ENCODE measurements around the gene COL4A4. TPM values are rescaled to one million over a fixed set of nuclear protein-coding genes. Genes with fewer than 3 reads are reported as not detected.
"Not testable (repeated sequence)": the region's sequence is repeated elsewhere in the genome, so short reads cannot be mapped to it uniquely, and the experiment has no call there.

COL4A4 gene
- polyA plus RNA-seq (ENCODE audit: insufficient read length): 0.09 TPM

- DNase-seq (ENCODE audit: low read depth): no peak
These were observed at the start of gene COL4A4, which contains the start of gene COL4A3 for GRCh38 chr2:227163998-227164762. TSS of gene COL4A4 (minus strand) at chr2:227164205. CDS start at chr2:227147483, 16,722 bp downstream. TSS of gene COL4A3 (plus strand) at chr2:227164624. CDS start at chr2:227164727, 103 bp downstream.

GRCh38 chr2:227207573-227207972, 43.6 kb upstream of the COL4A4 start:
- DNase-seq (ENCODE audit: low read depth): no peak

- DNase-seq (ENCODE audit: low read depth): no peak
These were observed 42.4 kb upstream of the COL4A4 start for GRCh38 chr2:227206406-227206805.

- no peak for DNase-seq (ENCODE audit: low read depth)
These were observed 41.7 kb upstream of the COL4A4 start for GRCh38 chr2:227205701-227206100.

GRCh38 chr2:227204452-227204851, 40.4 kb upstream of the COL4A4 start:
- no peak for DNase-seq (ENCODE audit: low read depth)

GRCh38 chr2:227201771-227202170, 37.8 kb upstream of the COL4A4 start:
- DNase-seq (ENCODE audit: low read depth): no peak

- no peak for DNase-seq (ENCODE audit: low read depth)
These were observed 34.9 kb upstream of the COL4A4 start for GRCh38 chr2:227198866-227199265.

GRCh38 chr2:227194219-227194618, 30.2 kb upstream of the COL4A4 start:
- DNase-seq (ENCODE audit: low read depth): no peak

GRCh38 chr2:227192491-227192890, 28.5 kb upstream of the COL4A4 start:
- no peak for DNase-seq (ENCODE audit: low read depth)

- DNase-seq (ENCODE audit: low read depth): no peak
These were observed 27.4 kb upstream of the COL4A4 start for GRCh38 chr2:227191367-227191766.

- DNase-seq (ENCODE audit: low read depth): no peak
These were observed 24.3 kb upstream of the COL4A4 start for GRCh38 chr2:227188292-227188691.

GRCh38 chr2:227186751-227187150, 22.7 kb upstream of the COL4A4 start:
- no peak for DNase-seq (ENCODE audit: low read depth)

GRCh38 chr2:227185615-227186232, 21.7 kb upstream of the COL4A4 start:
- no peak for DNase-seq (ENCODE audit: low read depth)

GRCh38 chr2:227183657-227184367, 19.8 kb upstream of the COL4A4 start:
- DNase-seq (ENCODE audit: low read depth): no peak

- no peak for DNase-seq (ENCODE audit: low read depth)
These were observed 18.8 kb upstream of the COL4A4 start for GRCh38 chr2:227182765-227183164.

GRCh38 chr2:227180770-227181169, 16.8 kb upstream of the COL4A4 start:
- no peak for DNase-seq (ENCODE audit: low read depth)

GRCh38 chr2:227179988-227180685, 16.1 kb upstream of the COL4A4 start:
- DNase-seq (ENCODE audit: low read depth): no peak

- no peak for DNase-seq (ENCODE audit: low read depth)
These were observed 13.8 kb upstream of the COL4A4 start for GRCh38 chr2:227177592-227178336.

- DNase-seq (ENCODE audit: low read depth): not testable (repeated sequence)
These were observed 7.8 kb upstream of the COL4A4 start for GRCh38 chr2:227171779-227172178.

- no peak for DNase-seq (ENCODE audit: low read depth)
These were observed 822 bp upstream of the COL4A4 start for GRCh38 chr2:227164763-227165291.

GRCh38 chr2:227163485-227163997, 464 bp downstream of the COL4A4 start:
- no peak for DNase-seq (ENCODE audit: low read depth)
